Trophoblast cell (in vitro differentiated cells and primary cell): ENCODE results near the gene NR1I2. TPM values are rescaled to one million over a fixed set of nuclear protein-coding genes. Genes with fewer than 3 reads are reported as not detected.

Experiments used
- DNase-seq, 2 donors: peaks; one replicate each; pipeline ENCODE4 v3.0.0-alpha.2; 2016
- H2AFZ ChIP-seq: 2 replicates; pipeline ENCODE4 v1.6.1; 2013; ENCODE audit warnings: low read length, moderate library complexity, mild to moderate bottlenecking; ENCODE audit not compliant: insufficient read depth, poor library complexity
- H2AK5ac ChIP-seq: 2 replicates; pipeline ENCODE4 v1.6.1; 2013; ENCODE audit warnings: mild to moderate bottlenecking, low read length
- H2BK120ac ChIP-seq: 2 replicates; pipeline ENCODE4 v1.6.1; 2013; ENCODE audit warnings: low read length, mild to moderate bottlenecking, moderate library complexity; ENCODE audit not compliant: insufficient read depth, poor library complexity
- H2BK12ac ChIP-seq: 2 replicates; pipeline ENCODE4 v1.6.1; 2013; ENCODE audit warnings: mild to moderate bottlenecking, low read length, moderate library complexity
- H2BK5ac ChIP-seq: 2 replicates; pipeline ENCODE4 v1.6.1; 2013; ENCODE audit warnings: low read length, low read depth, moderate library complexity, mild to moderate bottlenecking; ENCODE audit not compliant: poor library complexity
- H3K14ac ChIP-seq: 2 replicates; pipeline ENCODE4 v1.6.1; 2013; ENCODE audit warnings: mild to moderate bottlenecking, low read length
- H3K18ac ChIP-seq: 2 replicates; pipeline ENCODE4 v1.6.1; 2013; ENCODE audit warnings: mild to moderate bottlenecking, low read length
- H3K23ac ChIP-seq: 2 replicates; pipeline ENCODE4 v1.6.1; 2013; ENCODE audit warnings: low read length
- H3K27ac ChIP-seq: 2 replicates; pipeline ENCODE4 v1.5.1; 2013; ENCODE audit warnings: low read depth, mild to moderate bottlenecking, inconsistent platforms, low read length, moderate library complexity
- H3K27me3 ChIP-seq: 2 replicates; pipeline ENCODE4 v1.6.1; 2013; ENCODE audit warnings: inconsistent platforms, mild to moderate bottlenecking, low read length, moderate library complexity; ENCODE audit not compliant: insufficient read depth
- H3K36me3 ChIP-seq, 2 experiments: 1 replicate in 1 of 2; 2 replicates in 1 of 2; pipeline ENCODE4 v1.6.1; 2013; ENCODE audit warnings: low read length in 2 of 2, mild to moderate bottlenecking in 2 of 2, moderate library complexity in 1 of 2; ENCODE audit not compliant: insufficient read depth in 2 of 2, control insufficient read depth in 1 of 2
- H3K4ac ChIP-seq: 2 replicates; pipeline ENCODE4 v1.6.1; 2013; ENCODE audit warnings: low read depth, mild to moderate bottlenecking, low read length, moderate library complexity
- H3K4me1 ChIP-seq, 2 experiments: 1 replicate in 1 of 2; 2 replicates in 1 of 2; pipeline ENCODE4 v1.6.1; 2013; ENCODE audit warnings: low read length in 2 of 2, mild to moderate bottlenecking in 2 of 2, moderate library complexity in 1 of 2; ENCODE audit not compliant: insufficient read depth in 2 of 2, control insufficient read depth in 1 of 2
- H3K4me2 ChIP-seq: 2 replicates; pipeline ENCODE4 v1.6.1; 2013; ENCODE audit warnings: inconsistent platforms, mild to moderate bottlenecking, low read length, moderate library complexity
- H3K4me3 ChIP-seq: 2 replicates; pipeline ENCODE4 v1.5.1; 2013; ENCODE audit warnings: mild to moderate bottlenecking, low read depth, low read length, inconsistent platforms
- H3K79me1 ChIP-seq: one replicate; pipeline ENCODE4 v1.6.1; 2013; ENCODE audit warnings: low read length
- H3K79me2 ChIP-seq: 2 replicates; pipeline ENCODE4 v1.6.1; 2013; ENCODE audit warnings: low read length, mild to moderate bottlenecking; ENCODE audit not compliant: control insufficient read depth, insufficient read depth, poor library complexity
- H3K9ac ChIP-seq: 2 replicates; pipeline ENCODE4 v1.6.1; 2013; ENCODE audit warnings: mild to moderate bottlenecking, low read length
- H3K9me3 ChIP-seq: 2 replicates; pipeline ENCODE4 v1.6.1; 2013; ENCODE audit warnings: low read depth, mild to moderate bottlenecking, control low read depth, inconsistent platforms, low read length; ENCODE audit not compliant: insufficient read depth
- H4K12ac ChIP-seq: 2 replicates; pipeline ENCODE4 v1.6.1; 2013; ENCODE audit warnings: low read depth, mild to moderate bottlenecking, low read length, moderate library complexity
- H4K8ac ChIP-seq: 2 replicates; pipeline ENCODE4 v1.6.1; 2013; ENCODE audit warnings: low read depth, mild to moderate bottlenecking, low read length, moderate library complexity
- H4K91ac ChIP-seq: one replicate; pipeline ENCODE4 v1.6.1; 2013; ENCODE audit warnings: low read depth, mild to moderate bottlenecking, low read length, moderate library complexity
- WGBS: extraction: QIAGEN DNeasy Blood & Tissue Kit; methylation state at CpG from one replicate; pipeline ENCODE4 v1.1.7; 2013; ENCODE audit warnings: missing lambda C conversion rate; ENCODE audit not compliant: insufficient read length, insufficient coverage; ENCODE audit errors: extremely low coverage; 5-methylcytosine and 5-hydroxymethylcytosine counted together
- polyA plus RNA-seq: library from polyadenylated mRNA; stranded (reverse); fragments of 200-250 nt; gene quantifications from 2 replicates; pipeline ENCODE4 v1.2.3, GENCODE V29; 2013

Gene NR1I2
- polyA plus RNA-seq, result 0.05 TPM in 1 of 2 replicates, not detected in the other

DNA sequence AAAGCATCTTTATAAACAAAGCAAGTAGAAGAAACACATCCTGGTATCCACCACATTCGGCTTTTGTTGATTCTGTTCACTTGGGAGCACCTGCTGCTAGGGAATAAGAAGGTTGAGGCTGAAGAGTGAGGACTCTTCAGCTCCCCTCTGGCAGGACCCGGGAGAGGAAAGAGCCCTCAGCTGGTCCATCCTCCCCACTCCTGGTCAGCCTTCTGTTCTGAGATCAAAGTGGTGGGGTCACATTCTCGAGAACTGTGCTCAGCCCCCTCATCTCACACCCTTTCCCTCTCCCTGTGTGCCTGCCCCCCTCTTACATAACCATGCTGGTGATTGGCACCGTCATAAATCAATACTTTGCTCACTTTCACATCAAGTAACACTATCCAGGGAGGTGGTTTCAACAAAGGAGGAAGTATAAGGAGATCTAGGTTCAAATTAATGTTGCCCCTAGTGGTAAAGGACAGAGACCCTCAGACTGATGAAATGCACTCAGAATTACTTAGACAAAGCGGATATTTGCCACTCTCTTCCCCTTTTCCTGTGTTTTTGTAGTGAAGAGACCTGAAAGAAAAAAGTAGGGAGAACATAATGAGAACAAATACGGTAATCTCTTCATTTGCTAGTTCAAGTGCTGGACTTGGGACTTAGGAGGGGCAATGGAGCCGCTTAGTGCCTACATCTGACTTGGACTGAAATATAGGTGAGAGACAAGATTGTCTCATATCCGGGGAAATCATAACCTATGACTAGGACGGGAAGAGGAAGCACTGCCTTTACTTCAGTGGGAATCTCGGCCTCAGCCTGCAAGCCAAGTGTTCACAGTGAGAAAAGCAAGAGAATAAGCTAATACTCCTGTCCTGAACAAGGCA is at the start of gene NR1I2:
Gene NR1I2 (plus strand): TSS at position 772 of the 869 bp plus-strand sequence.
- Histone ChIP-seq H2AK5ac (no peak within 1 kb of the TSS), H2BK12ac (no peak within 1 kb of the TSS), H3K27me3 (no peaks in the 10 kb centered on the region), H3K4me1 (no peaks in the 10 kb centered on the region), H4K91ac (no peak within 1 kb of the TSS), H3K4ac (no peak within 1 kb of the TSS), H3K14ac (no peak within 1 kb of the TSS), H2BK5ac (no peak within 1 kb of the TSS), H4K12ac (no peak within 1 kb of the TSS), H3K4me2 (no peak within 1 kb of the TSS), H2AFZ (no peak within 1 kb of the TSS), H3K27ac (no peak within 1 kb of the TSS), H3K4me3 (no peak within 1 kb of the TSS), H3K23ac (no peak within 1 kb of the TSS), H3K79me2 (no peaks in the 10 kb centered on the region), H3K9me3 (no peaks in the 10 kb centered on the region), H2BK120ac (no peak within 1 kb of the TSS), H3K9ac (no peak within 1 kb of the TSS), H4K8ac (no peak within 1 kb of the TSS), H3K36me3 (no peaks in the 10 kb centered on the region), H3K18ac (no peak within 1 kb of the TSS), H3K79me1 (no peaks in the 10 kb centered on the region)
- DNase-seq, result no peak
- no CpG with 5 or more reads among the region's 10 CpGs for WGBS

GRCh38 chr3:119733812-119734211 is 48.1 kb upstream of the NR1I2 start:
- no peak overlapping the region for H2BK12ac ChIP-seq
- no peak overlapping the region for H3K18ac ChIP-seq
- H2BK5ac ChIP-seq, result no peak overlapping the region
- no peaks in the 10 kb centered on the region for H3K27me3 ChIP-seq
- H3K14ac ChIP-seq, result no peak overlapping the region
- H3K4me1 ChIP-seq, result no peaks in the 10 kb centered on the region
- no CpG with 5 or more reads among the region's 5 CpGs for WGBS
- no peaks in the 10 kb centered on the region for H3K9me3 ChIP-seq
- no peak overlapping the region for H4K8ac ChIP-seq
- no peak overlapping the region for H3K23ac ChIP-seq
- no peak overlapping the region for H2AK5ac ChIP-seq
- no peaks in the 10 kb centered on the region for H3K79me2 ChIP-seq
- H2BK120ac ChIP-seq, result no peak overlapping the region
- no peaks in the 10 kb centered on the region for H3K36me3 ChIP-seq
- H3K4me2 ChIP-seq, result no peak overlapping the region
- no peak for DNase-seq
- H3K4me3 ChIP-seq, result no peak overlapping the region
- H4K12ac ChIP-seq, result no peak overlapping the region
- H3K79me1 ChIP-seq, result no peaks in the 10 kb centered on the region
- no peak overlapping the region for H3K27ac ChIP-seq
- H3K9ac ChIP-seq, result no peak overlapping the region
- H3K4ac ChIP-seq, result no peak overlapping the region
- no peak overlapping the region for H2AFZ ChIP-seq
- no peak overlapping the region for H4K91ac ChIP-seq

GRCh38 chr3:119738741-119739140 is 43.2 kb upstream of the NR1I2 start:
- Histone ChIP-seq H2BK12ac (no peak overlapping the region), H2AFZ (no peak overlapping the region), H3K79me1 (no peaks in the 10 kb centered on the region), H3K27me3 (no peaks in the 10 kb centered on the region), H2BK5ac (no peak overlapping the region), H2BK120ac (no peak overlapping the region), H2AK5ac (no peak overlapping the region), H3K36me3 (no peaks in the 10 kb centered on the region), H3K4me2 (no peak overlapping the region), H4K12ac (no peak overlapping the region), H3K79me2 (no peaks in the 10 kb centered on the region), H3K4me1 (no peaks in the 10 kb centered on the region), H4K8ac (no peak overlapping the region), H3K14ac (no peak overlapping the region), H3K9me3 (no peaks in the 10 kb centered on the region), H3K27ac (no peak overlapping the region), H3K9ac (no peak overlapping the region), H3K23ac (no peak overlapping the region), H4K91ac (no peak overlapping the region), H3K4me3 (no peak overlapping the region), H3K4ac (no peak overlapping the region), H3K18ac (no peak overlapping the region)
- DNase-seq, result no peak

- H2BK120ac ChIP-seq, result no peak overlapping the region
- H3K23ac ChIP-seq, result no peak overlapping the region
- WGBS, result no CpG with 5 or more reads among the region's 5 CpGs
- H3K14ac ChIP-seq, result no peak overlapping the region
- H4K91ac ChIP-seq, result no peak overlapping the region
- H3K79me1 ChIP-seq, result no peaks in the 10 kb centered on the region
- no peak overlapping the region for H3K4me3 ChIP-seq
- no peaks in the 10 kb centered on the region for H3K36me3 ChIP-seq
- no peak overlapping the region for H2AK5ac ChIP-seq
- no peak overlapping the region for H3K4ac ChIP-seq
- H2BK5ac ChIP-seq, result no peak overlapping the region
- H3K18ac ChIP-seq, result no peak overlapping the region
- H2AFZ ChIP-seq, result no peak overlapping the region
- H3K4me2 ChIP-seq, result no peak overlapping the region
- H4K12ac ChIP-seq, result no peak overlapping the region
- no peak overlapping the region for H4K8ac ChIP-seq
- no peak overlapping the region for H3K27ac ChIP-seq
- no peaks in the 10 kb centered on the region for H3K27me3 ChIP-seq
- no peak overlapping the region for H2BK12ac ChIP-seq
- H3K9ac ChIP-seq, result no peak overlapping the region
- DNase-seq, result no peak
- no peaks in the 10 kb centered on the region for H3K79me2 ChIP-seq
- no peaks in the 10 kb centered on the region for H3K4me1 ChIP-seq
- no peaks in the 10 kb centered on the region for H3K9me3 ChIP-seq
Observed at GRCh38 chr3:119741657-119742590, 40.0 kb upstream of the NR1I2 start.
